ENCODE measurements around the gene TNKS2.
A peak's percentile ranks its signal among the peaks of the same experiment; 100 is the strongest.

The TNKS2 gene

GRCh38 chr10:91908337-91909116 is 110.3 kb downstream of the TNKS2 start:
- peak in 55 of 56 donors; percentile 6 to 84 (median 60) for DNase-seq

GRCh38 chr10:91909117-91909677 is 111.0 kb downstream of the TNKS2 start, which contains the start of gene FGFBP3:
Gene FGFBP3 (minus strand): TSS chr10:91909486. CDS start chr10:91908969, 517 bp downstream.
- DNase-seq, result peak in 17 of 56 donors; percentile 4 to 57 (median 15)

GRCh38 chr10:91910467-91910866 is 112.2 kb downstream of the TNKS2 start:
- no peak for DNase-seq

Measured in nucleus accumbens (tissue), 56 donors.